ENCODE measurements around the gene RHOU. TPM values are rescaled to one million over a fixed set of nuclear protein-coding genes. Genes with fewer than 3 reads are reported as not detected.

The RHOU gene
- total and polyA plus RNA-seq, 4 donors = 12.9 to 40.1 (median 23.4) TPM

- no peak for DNase-seq
- no peaks in the 10 kb centered on the region for H3K27me3 ChIP-seq (ENCODE audit: control insufficient read depth in 3 of 3, insufficient read depth in 3 of 3, low read length in 2 of 3)
- no peak overlapping the region for H3K4me3 ChIP-seq
- H3K4me1 ChIP-seq (ENCODE audit: control insufficient read depth in 5 of 5, insufficient read depth in 5 of 5, low read length in 5 of 5) = peaks cover 0 to 20% (median 2%) of the 10 kb centered on the region in 5 donors
- 45 to 67% methylated on average over 6 of the region's 6 CpGs for WGBS, 2 donors
- no peak overlapping the region for H3K27ac ChIP-seq (ENCODE audit: low read depth in 1 of 2, low read length in 1 of 2)
- no peaks in the 10 kb centered on the region for H3K9me3 ChIP-seq (ENCODE audit: control insufficient read depth in 4 of 4, insufficient read depth in 3 of 4, low read length in 3 of 4)
- no peak for TF ChIP-seq CTCF (IDR thresholded peaks at IDR 0.05; ENCODE audit: control extremely low read depth, extremely low read depth)
- no peaks in the 10 kb centered on the region for H3K36me3 ChIP-seq (ENCODE audit: control insufficient read depth in 4 of 4, insufficient read depth in 4 of 4, low read length in 4 of 4)
- ATAC-seq (ENCODE audit: insufficient read depth, low FRiP score) = no peak
- H3K9ac ChIP-seq (ENCODE audit: insufficient read depth in 1 of 2, low read length in 2 of 2) = no peak overlapping the region
These were observed 32.5 kb downstream of the RHOU start for GRCh38 chr1:228767636-228768354.

- H3K27me3 ChIP-seq (ENCODE audit: control insufficient read depth in 3 of 3, insufficient read depth in 3 of 3, low read length in 2 of 3) = no peaks in the 10 kb centered on the region
- ATAC-seq (ENCODE audit: insufficient read depth, low FRiP score) = no peak
- H3K9ac ChIP-seq (ENCODE audit: insufficient read depth in 1 of 2, low read length in 2 of 2) = no peak overlapping the region
- H3K9me3 ChIP-seq (ENCODE audit: control insufficient read depth in 4 of 4, insufficient read depth in 3 of 4, low read length in 3 of 4) = no peaks in the 10 kb centered on the region
- no peak overlapping the region for H3K4me3 ChIP-seq
- TF ChIP-seq CTCF (IDR thresholded peaks at IDR 0.05; ENCODE audit: control extremely low read depth, extremely low read depth) = no peak
- WGBS, 2 donors = 80 to 91% methylated on average over 12 of the region's 12 CpGs
- no peak overlapping the region for H3K27ac ChIP-seq (ENCODE audit: low read depth in 1 of 2, low read length in 1 of 2)
- peaks cover 0 to 22% (median 2%) of the 10 kb centered on the region in 5 donors for H3K4me1 ChIP-seq (ENCODE audit: control insufficient read depth in 5 of 5, insufficient read depth in 5 of 5, low read length in 5 of 5)
- no peak for DNase-seq
- no peaks in the 10 kb centered on the region for H3K36me3 ChIP-seq (ENCODE audit: control insufficient read depth in 4 of 4, insufficient read depth in 4 of 4, low read length in 4 of 4)
These were observed 33.2 kb downstream of the RHOU start for GRCh38 chr1:228768355-228769000.

GRCh38 chr1:228770779-228771223 lies 35.5 kb downstream of the RHOU start:
- Histone ChIP-seq H3K4me3 (no peak overlapping the region), H3K9me3 (ENCODE audit: control insufficient read depth in 4 of 4, insufficient read depth in 3 of 4, low read length in 3 of 4) (no peaks in the 10 kb centered on the region), H3K9ac (ENCODE audit: insufficient read depth in 1 of 2, low read length in 2 of 2) (no peak overlapping the region), H3K4me1 (ENCODE audit: control insufficient read depth in 5 of 5, insufficient read depth in 5 of 5, low read length in 5 of 5) (peaks cover 0 to 22% (median 2%) of the 10 kb centered on the region in 5 donors), H3K36me3 (ENCODE audit: control insufficient read depth in 4 of 4, insufficient read depth in 4 of 4, low read length in 4 of 4) (no peaks in the 10 kb centered on the region), H3K27me3 (ENCODE audit: control insufficient read depth in 3 of 3, insufficient read depth in 3 of 3, low read length in 2 of 3) (no peaks in the 10 kb centered on the region), H3K27ac (ENCODE audit: low read depth in 1 of 2, low read length in 1 of 2) (no peak overlapping the region)
- no peak for ATAC-seq (ENCODE audit: insufficient read depth, low FRiP score)
- 68 to 78% methylated on average over 5 of the region's 5 CpGs for WGBS, 2 donors
- TF ChIP-seq CTCF (IDR thresholded peaks at IDR 0.05; ENCODE audit: control extremely low read depth, extremely low read depth) = no peak
- peak in 1 of 3 donors; percentile 22 for DNase-seq

Data from lung (tissue), 12 donors.